ENCODE measurements around the gene NRG3.

The NRG3 gene

GRCh38 chr10:81963606-81964005 is 88.6 kb downstream of the NRG3 start:
- no peak overlapping the region for H3K4me3 ChIP-seq (ENCODE audit: low read length)

DNA sequence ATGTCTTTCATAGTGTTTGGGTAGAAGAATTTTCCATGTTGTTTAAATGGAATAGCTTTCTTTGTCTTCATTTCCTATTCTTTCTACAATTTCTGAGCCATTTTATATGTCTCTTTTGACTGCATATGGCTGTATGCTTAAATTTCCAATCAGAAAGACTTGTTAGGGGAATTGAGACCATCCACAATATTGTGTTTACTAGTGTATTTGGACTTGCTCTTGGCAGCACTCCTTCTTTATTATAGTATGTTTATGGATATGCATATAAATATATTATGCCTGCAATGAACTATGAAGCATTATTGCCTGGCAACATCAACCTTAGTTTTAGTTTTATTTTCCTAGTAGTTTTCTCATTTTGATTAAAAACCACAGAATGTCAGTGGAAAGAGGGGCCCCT is 92.7 kb downstream of the NRG3 start:
- Histone ChIP-seq H3K4me2 (ENCODE audit: low read length) (no peak overlapping the region), H3K9ac (ENCODE audit: low read depth, low read length) (no peak overlapping the region), H3K4me3 (ENCODE audit: low read length) (no peak overlapping the region), H3K36me3 (ENCODE audit: insufficient read depth, low read length) (no peaks in the 10 kb centered on the region), H3K9me3 (replicated peaks; ENCODE audit: low read length) (peaks cover 3% of the 10 kb centered on the region), H3K27me3 (ENCODE audit: control insufficient read depth, insufficient read depth, low read length) (no peaks in the 10 kb centered on the region), H3K4me1 (ENCODE audit: control insufficient read depth, insufficient read depth, low read length) (no peaks in the 10 kb centered on the region)

More at GRCh38 chr10:81963606-81964005, 88.6 kb downstream of the NRG3 start:
- no peaks in the 10 kb centered on the region for H3K36me3 ChIP-seq (ENCODE audit: insufficient read depth, low read length)
- no peak overlapping the region for H3K4me2 ChIP-seq (ENCODE audit: low read length)
- no peaks in the 10 kb centered on the region for H3K4me1 ChIP-seq (ENCODE audit: control insufficient read depth, insufficient read depth, low read length)
- H3K9ac ChIP-seq (ENCODE audit: low read depth, low read length) = no peak overlapping the region
- H3K9me3 ChIP-seq (replicated peaks; ENCODE audit: low read length) = peaks cover 3% of the 10 kb centered on the region
- no peaks in the 10 kb centered on the region for H3K27me3 ChIP-seq (ENCODE audit: control insufficient read depth, insufficient read depth, low read length)

- H3K9ac ChIP-seq (ENCODE audit: low read depth, low read length) = no peak overlapping the region
- H3K4me3 ChIP-seq (ENCODE audit: low read length) = no peak overlapping the region
- no peaks in the 10 kb centered on the region for H3K27me3 ChIP-seq (ENCODE audit: control insufficient read depth, insufficient read depth, low read length)
- no peaks in the 10 kb centered on the region for H3K36me3 ChIP-seq (ENCODE audit: insufficient read depth, low read length)
- no peaks in the 10 kb centered on the region for H3K9me3 ChIP-seq (replicated peaks; ENCODE audit: low read length)
- H3K4me2 ChIP-seq (ENCODE audit: low read length) = no peak overlapping the region
- no peaks in the 10 kb centered on the region for H3K4me1 ChIP-seq (ENCODE audit: control insufficient read depth, insufficient read depth, low read length)
These were observed 94.1 kb downstream of the NRG3 start for GRCh38 chr10:81969136-81969535.

DNA sequence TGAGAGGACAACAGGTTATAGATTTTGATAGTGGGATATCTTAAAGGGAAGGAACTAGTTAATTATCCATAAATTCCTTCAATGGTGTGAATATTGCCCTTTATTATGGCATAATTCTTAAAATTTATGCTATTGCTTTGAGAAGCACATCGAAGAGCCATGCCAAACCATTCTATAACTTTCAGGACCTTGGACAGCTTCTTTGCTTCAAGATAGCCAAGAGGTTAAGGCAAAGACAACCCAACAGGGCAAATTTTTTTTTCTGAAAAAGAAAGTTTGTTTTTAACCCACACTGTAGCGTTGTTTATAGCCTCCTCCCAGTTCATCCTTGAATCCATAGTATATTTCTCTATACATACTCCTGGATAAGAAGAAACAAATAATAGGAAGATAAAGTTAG is 103.2 kb downstream of the NRG3 start:
- Histone ChIP-seq H3K4me1 (ENCODE audit: control insufficient read depth, insufficient read depth, low read length) (no peaks in the 10 kb centered on the region), H3K4me2 (ENCODE audit: low read length) (no peak overlapping the region), H3K4me3 (ENCODE audit: low read length) (no peak overlapping the region), H3K27me3 (ENCODE audit: control insufficient read depth, insufficient read depth, low read length) (no peaks in the 10 kb centered on the region), H3K36me3 (ENCODE audit: insufficient read depth, low read length) (no peaks in the 10 kb centered on the region), H3K9ac (ENCODE audit: low read depth, low read length) (no peak overlapping the region), H3K9me3 (replicated peaks; ENCODE audit: low read length) (no peaks in the 10 kb centered on the region)

GRCh38 chr10:81981724-81982123 is 106.7 kb downstream of the NRG3 start:
- Histone ChIP-seq H3K4me1 (ENCODE audit: control insufficient read depth, insufficient read depth, low read length) (no peaks in the 10 kb centered on the region), H3K9ac (ENCODE audit: low read depth, low read length) (no peak overlapping the region), H3K36me3 (ENCODE audit: insufficient read depth, low read length) (no peaks in the 10 kb centered on the region), H3K9me3 (replicated peaks; ENCODE audit: low read length) (no peaks in the 10 kb centered on the region), H3K27me3 (ENCODE audit: control insufficient read depth, insufficient read depth, low read length) (no peaks in the 10 kb centered on the region), H3K4me3 (ENCODE audit: low read length) (no peak overlapping the region), H3K4me2 (ENCODE audit: low read length) (no peak overlapping the region)

GRCh38 chr10:81984428-81984827 is 109.4 kb downstream of the NRG3 start:
- Histone ChIP-seq H3K9ac (ENCODE audit: low read depth, low read length) (no peak overlapping the region), H3K4me1 (ENCODE audit: control insufficient read depth, insufficient read depth, low read length) (no peaks in the 10 kb centered on the region), H3K4me2 (ENCODE audit: low read length) (no peak overlapping the region), H3K36me3 (ENCODE audit: insufficient read depth, low read length) (no peaks in the 10 kb centered on the region), H3K4me3 (ENCODE audit: low read length) (no peak overlapping the region), H3K27me3 (ENCODE audit: control insufficient read depth, insufficient read depth, low read length) (no peaks in the 10 kb centered on the region), H3K9me3 (replicated peaks; ENCODE audit: low read length) (no peaks in the 10 kb centered on the region)

DNA sequence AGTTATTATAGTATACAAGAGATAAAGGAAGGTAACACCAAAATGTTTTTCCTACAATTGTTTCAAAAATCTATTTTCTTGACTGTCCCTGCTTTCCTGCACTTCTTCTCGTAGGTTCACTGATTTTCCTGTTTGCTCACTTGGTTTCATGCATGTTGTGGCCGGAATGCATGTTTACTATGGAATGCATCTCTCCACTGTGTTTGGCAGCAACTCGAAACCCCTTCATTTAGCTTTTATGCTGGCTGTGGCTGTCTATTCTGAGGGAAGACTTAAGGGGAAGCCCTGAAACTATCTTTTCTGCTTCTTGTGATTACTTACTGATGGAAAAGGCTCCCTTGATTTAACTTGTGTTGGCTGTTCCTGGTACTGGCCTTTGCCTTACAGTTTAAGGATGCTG is 120.3 kb downstream of the NRG3 start:
- H3K4me1 ChIP-seq (ENCODE audit: control insufficient read depth, insufficient read depth, low read length) = no peaks in the 10 kb centered on the region
- H3K9ac ChIP-seq (ENCODE audit: low read depth, low read length) = no peak overlapping the region
- H3K4me3 ChIP-seq (ENCODE audit: low read length) = no peak overlapping the region
- H3K4me2 ChIP-seq (ENCODE audit: low read length) = no peak overlapping the region
- peaks cover 8% of the 10 kb centered on the region for H3K9me3 ChIP-seq (replicated peaks; ENCODE audit: low read length)
- no peaks in the 10 kb centered on the region for H3K36me3 ChIP-seq (ENCODE audit: insufficient read depth, low read length)
- no peaks in the 10 kb centered on the region for H3K27me3 ChIP-seq (ENCODE audit: control insufficient read depth, insufficient read depth, low read length)

- Histone ChIP-seq H3K4me1 (ENCODE audit: control insufficient read depth, insufficient read depth, low read length) (no peaks in the 10 kb centered on the region), H3K9me3 (replicated peaks; ENCODE audit: low read length) (peaks cover 6% of the 10 kb centered on the region), H3K4me2 (ENCODE audit: low read length) (no peak overlapping the region), H3K4me3 (ENCODE audit: low read length) (no peak overlapping the region), H3K9ac (ENCODE audit: low read depth, low read length) (no peak overlapping the region), H3K36me3 (ENCODE audit: insufficient read depth, low read length) (no peaks in the 10 kb centered on the region), H3K27me3 (ENCODE audit: control insufficient read depth, insufficient read depth, low read length) (no peaks in the 10 kb centered on the region)
These were observed 121.9 kb downstream of the NRG3 start for GRCh38 chr10:81996927-81997326.

DNA sequence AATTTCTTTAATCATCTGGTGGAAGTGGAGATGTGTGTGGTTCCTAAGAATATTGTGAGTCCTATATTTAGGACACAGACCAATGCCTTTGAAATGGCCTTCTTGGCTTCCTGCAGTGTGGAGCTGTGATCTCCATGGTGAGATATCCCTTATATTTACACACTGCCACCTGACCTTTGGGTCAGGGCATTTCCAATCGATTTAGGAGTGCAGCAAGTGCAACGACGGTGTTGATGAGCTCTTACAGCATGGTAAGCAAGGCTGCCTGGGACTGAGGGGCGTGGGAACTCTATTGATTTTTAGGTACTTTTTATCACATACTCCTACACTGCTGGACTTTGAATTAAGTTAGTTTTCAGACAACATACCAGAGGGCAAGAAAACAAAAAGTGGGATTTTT is 146.0 kb downstream of the NRG3 start:
- no peak overlapping the region for H3K4me2 ChIP-seq (ENCODE audit: low read length)
- H3K9me3 ChIP-seq (replicated peaks; ENCODE audit: low read length) = no peaks in the 10 kb centered on the region
- H3K36me3 ChIP-seq (ENCODE audit: insufficient read depth, low read length) = no peaks in the 10 kb centered on the region
- H3K4me3 ChIP-seq (ENCODE audit: low read length) = no peak overlapping the region
- no peaks in the 10 kb centered on the region for H3K4me1 ChIP-seq (ENCODE audit: control insufficient read depth, insufficient read depth, low read length)
- no peaks in the 10 kb centered on the region for H3K27me3 ChIP-seq (ENCODE audit: control insufficient read depth, insufficient read depth, low read length)
- H3K9ac ChIP-seq (ENCODE audit: low read depth, low read length) = no peak overlapping the region

DNA sequence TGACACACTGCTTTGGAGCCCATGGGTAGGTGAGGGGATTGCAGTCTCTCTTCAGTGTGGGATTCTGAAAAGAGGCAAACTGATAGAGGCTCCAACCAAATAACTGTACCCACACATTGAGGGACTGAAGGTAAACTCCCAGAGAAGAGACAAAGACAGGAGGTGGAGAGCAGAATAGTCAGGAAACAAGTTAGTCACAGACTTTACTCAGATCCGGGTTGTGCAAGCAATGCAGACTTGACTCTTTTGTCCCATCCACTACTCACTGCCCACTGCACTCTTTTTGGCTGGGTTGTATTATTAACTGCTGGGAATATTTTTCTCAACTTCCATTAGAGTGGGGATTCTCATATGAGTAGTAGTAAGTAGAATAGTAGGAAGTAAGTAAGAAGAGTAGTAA is 152.7 kb downstream of the NRG3 start:
- Histone ChIP-seq H3K9me3 (replicated peaks; ENCODE audit: low read length) (no peaks in the 10 kb centered on the region), H3K9ac (ENCODE audit: low read depth, low read length) (no peak overlapping the region), H3K4me3 (ENCODE audit: low read length) (no peak overlapping the region), H3K4me2 (ENCODE audit: low read length) (no peak overlapping the region), H3K36me3 (ENCODE audit: insufficient read depth, low read length) (no peaks in the 10 kb centered on the region), H3K27me3 (ENCODE audit: control insufficient read depth, insufficient read depth, low read length) (no peaks in the 10 kb centered on the region), H3K4me1 (ENCODE audit: control insufficient read depth, insufficient read depth, low read length) (no peaks in the 10 kb centered on the region)

DNA sequence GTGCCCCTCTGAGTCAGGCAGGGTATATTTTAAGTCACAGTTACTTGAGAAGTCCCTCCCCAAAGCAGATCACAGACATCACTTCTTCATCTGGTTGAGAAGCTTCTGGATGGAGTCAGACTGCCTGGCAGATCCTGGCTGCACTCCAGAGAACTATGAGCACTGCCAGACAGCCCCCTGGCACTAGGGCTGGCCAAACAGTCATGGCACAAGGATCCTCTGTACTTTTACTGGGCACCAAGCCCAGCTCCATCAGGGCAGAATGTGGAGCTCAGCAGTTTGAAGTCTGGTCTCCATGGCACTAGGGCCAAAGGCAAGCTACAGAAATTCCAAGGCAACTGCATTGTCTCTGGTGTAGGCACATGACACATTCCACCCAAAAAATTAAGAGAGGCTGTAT is 162.1 kb downstream of the NRG3 start:
- Histone ChIP-seq H3K9ac (ENCODE audit: low read depth, low read length) (no peak overlapping the region), H3K27me3 (ENCODE audit: control insufficient read depth, insufficient read depth, low read length) (no peaks in the 10 kb centered on the region), H3K4me1 (ENCODE audit: control insufficient read depth, insufficient read depth, low read length) (no peaks in the 10 kb centered on the region), H3K9me3 (replicated peaks; ENCODE audit: low read length) (no peaks in the 10 kb centered on the region), H3K4me3 (ENCODE audit: low read length) (no peak overlapping the region), H3K36me3 (ENCODE audit: insufficient read depth, low read length) (no peaks in the 10 kb centered on the region), H3K4me2 (ENCODE audit: low read length) (no peak overlapping the region)

DNA sequence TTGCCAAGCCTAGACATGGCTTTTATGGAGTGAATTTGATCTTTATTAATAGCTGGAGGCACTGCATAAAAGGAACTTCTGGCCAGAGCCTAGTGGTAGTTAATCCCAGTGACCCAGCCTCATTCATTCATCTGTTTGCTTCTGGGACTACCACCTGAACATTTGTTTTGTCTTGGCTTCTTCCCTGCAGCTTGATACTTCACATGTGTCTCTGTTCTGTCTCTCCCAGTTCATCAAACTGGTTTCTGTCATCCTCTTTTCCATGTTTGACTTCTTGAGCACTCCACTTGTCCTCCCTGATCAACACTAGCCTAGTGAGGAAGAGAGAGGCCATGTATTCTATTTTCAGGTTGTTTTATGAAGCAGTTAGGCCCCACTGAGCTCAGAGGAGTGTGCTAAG is 163.6 kb downstream of the NRG3 start:
- Histone ChIP-seq H3K27me3 (ENCODE audit: control insufficient read depth, insufficient read depth, low read length) (no peaks in the 10 kb centered on the region), H3K4me3 (ENCODE audit: low read length) (no peak overlapping the region), H3K4me2 (ENCODE audit: low read length) (no peak overlapping the region), H3K9ac (ENCODE audit: low read depth, low read length) (no peak overlapping the region), H3K36me3 (ENCODE audit: insufficient read depth, low read length) (no peaks in the 10 kb centered on the region), H3K4me1 (ENCODE audit: control insufficient read depth, insufficient read depth, low read length) (no peaks in the 10 kb centered on the region), H3K9me3 (replicated peaks; ENCODE audit: low read length) (no peaks in the 10 kb centered on the region)

Data from skeletal muscle satellite cell (primary cell).